ENCODE data around the gene TNFRSF13B. TPM values are rescaled to one million over a fixed set of nuclear protein-coding genes. Genes with fewer than 3 reads are reported as not detected.

Gene TNFRSF13B
- total RNA-seq, 1 donor from 2014 or later, result 342 TPM

DNA sequence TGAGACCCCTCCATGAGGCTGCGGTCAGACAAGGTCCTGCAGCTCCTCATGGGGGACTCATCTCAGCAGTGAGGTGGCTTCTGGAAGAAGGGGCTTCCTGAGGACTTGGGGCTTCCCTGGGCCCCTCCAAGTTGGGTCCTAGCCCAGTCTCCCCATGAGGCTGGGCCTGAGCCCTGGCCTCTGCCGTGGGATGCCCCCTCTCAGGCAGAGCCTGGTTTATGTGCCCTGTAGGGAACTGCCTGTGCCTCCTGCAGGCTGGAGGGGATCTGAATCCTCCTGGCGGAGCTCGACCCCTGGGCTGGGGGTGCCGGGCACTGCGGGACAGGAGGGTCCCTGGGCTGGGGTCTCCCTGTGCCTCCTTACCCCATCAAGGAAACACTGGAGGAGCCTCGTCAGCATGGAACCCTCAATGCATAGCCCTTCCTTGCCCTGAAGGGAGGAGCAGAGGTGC lies 45.8 kb downstream of the TNFRSF13B start:
- Mint-ChIP-seq H3K4me1 (peaks cover 4% of the 10 kb centered on the region), H3K27ac (no peak overlapping the region), H3K27me3 (no peaks in the 10 kb centered on the region), H3K4me3 (no peak overlapping the region), H3K9me3 (no peaks in the 10 kb centered on the region), H3K36me3 (ENCODE audit: low read depth) (peaks cover 32% of the 10 kb centered on the region)
- TF ChIP-seq, protein P1, sequence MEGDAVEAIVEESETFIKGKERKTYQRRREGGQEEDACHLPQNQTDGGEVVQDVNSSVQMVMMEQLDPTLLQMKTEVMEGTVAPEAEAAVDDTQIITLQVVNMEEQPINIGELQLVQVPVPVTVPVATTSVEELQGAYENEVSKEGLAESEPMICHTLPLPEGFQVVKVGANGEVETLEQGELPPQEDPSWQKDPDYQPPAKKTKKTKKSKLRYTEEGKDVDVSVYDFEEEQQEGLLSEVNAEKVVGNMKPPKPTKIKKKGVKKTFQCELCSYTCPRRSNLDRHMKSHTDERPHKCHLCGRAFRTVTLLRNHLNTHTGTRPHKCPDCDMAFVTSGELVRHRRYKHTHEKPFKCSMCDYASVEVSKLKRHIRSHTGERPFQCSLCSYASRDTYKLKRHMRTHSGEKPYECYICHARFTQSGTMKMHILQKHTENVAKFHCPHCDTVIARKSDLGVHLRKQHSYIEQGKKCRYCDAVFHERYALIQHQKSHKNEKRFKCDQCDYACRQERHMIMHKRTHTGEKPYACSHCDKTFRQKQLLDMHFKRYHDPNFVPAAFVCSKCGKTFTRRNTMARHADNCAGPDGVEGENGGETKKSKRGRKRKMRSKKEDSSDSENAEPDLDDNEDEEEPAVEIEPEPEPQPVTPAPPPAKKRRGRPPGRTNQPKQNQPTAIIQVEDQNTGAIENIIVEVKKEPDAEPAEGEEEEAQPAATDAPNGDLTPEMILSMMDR (IDR thresholded peaks at IDR 0.05), result no peak
- ATAC-seq (ENCODE audit: low read depth) (no peak), DNase-seq (no peak)
- intact Hi-C loops (cut with micrococcal nuclease), result no loop called here
- POLR2A ChIA-PET, result no interaction called here
- CTCF ChIA-PET, result no interaction called here

DNA sequence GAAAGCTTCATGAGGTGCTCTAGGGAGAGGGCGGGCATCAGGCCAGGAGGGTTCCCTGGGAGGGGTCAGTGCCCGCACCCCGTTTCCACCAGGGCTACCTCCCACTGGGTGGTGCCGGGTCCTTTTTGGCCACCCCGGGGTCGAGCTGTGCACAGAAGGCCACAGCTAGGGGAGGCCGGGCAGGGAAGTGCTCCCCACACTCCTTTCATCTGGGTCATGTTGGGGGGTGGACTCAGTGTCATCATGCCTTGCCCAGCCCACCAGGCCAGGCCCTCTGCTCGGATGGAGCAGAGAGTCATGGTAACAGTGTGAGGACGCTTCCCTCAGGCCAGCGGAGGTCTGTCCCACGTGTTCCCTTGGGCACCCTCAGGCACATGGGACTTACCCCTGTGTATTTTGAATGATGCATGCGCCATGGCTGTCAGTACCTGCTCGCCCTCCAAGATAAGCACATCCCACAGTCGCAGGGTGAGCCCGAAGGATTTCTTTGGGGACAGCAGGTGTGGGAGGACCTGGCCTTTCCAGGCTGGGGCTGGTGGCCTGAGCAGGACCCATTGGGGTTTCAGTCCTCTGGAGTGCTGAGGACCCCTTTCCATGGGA lies 46.4 kb downstream of the TNFRSF13B start:
- Mint-ChIP-seq H3K27me3 (no peaks in the 10 kb centered on the region), H3K4me3 (no peak overlapping the region), H3K36me3 (ENCODE audit: low read depth) (peaks cover 32% of the 10 kb centered on the region), H3K27ac (no peak overlapping the region), H3K9me3 (no peaks in the 10 kb centered on the region), H3K4me1 (peaks cover 4% of the 10 kb centered on the region)
- intact Hi-C loops (cut with micrococcal nuclease), result no loop called here
- DNase-seq (no peak), ATAC-seq (ENCODE audit: low read depth) (no peak)
- POLR2A ChIA-PET, result no interaction called here
- TF ChIP-seq, protein P1 (IDR thresholded peaks at IDR 0.05), result no peak
- CTCF ChIA-PET, result no interaction called here

DNA sequence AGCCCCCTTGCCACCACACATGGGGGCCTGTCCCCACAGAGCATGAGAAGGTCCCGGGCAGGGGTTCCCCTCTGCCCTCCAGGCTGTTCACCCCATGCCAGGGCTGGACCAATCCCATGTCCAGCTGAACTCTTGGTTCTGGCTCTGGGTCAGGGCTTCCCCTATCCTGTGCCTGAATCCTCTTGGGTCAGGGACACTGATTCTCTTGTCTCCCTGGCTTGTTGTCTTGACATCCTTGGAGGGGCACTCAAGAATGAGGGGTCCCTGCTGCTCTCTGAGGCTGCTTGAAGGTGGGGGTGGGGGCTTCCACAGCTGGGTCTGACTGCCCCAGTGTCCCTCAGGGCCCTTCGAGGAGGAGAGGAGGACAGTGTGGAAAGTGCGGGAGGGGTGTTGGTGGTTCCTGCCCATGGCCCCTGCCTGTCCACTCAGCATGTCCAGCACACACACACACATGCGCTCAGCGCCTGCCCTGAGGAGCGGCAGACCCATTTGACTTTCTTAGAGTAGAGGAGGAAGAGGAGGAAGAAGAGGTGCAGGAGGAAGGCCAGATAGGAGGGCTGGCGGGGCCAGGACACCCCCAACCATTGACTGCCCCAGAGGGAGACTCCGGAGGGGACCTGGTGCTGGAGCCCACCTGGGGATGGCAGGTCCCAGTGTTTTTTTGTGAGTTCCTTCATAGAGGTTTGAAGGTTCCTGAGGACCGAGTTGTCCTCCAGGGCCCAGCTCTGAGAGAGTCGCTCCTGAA lies 47.0 kb downstream of the TNFRSF13B start:
- DNase-seq (no peak), ATAC-seq (ENCODE audit: low read depth) (no peak)
- H3K4me1 Mint-ChIP-seq, result peaks cover 4% of the 10 kb centered on the region
- H3K4me3 Mint-ChIP-seq, result no peak overlapping the region
- no peak overlapping the region for H3K27ac Mint-ChIP-seq
- CTCF ChIA-PET, result interaction anchor here (1.1 kb wide), 1 partner anchor 67 kb away, joined by 4 read pairs; no protein-coding TSS in a partner anchor
- no peaks in the 10 kb centered on the region for H3K9me3 Mint-ChIP-seq
- H3K27me3 Mint-ChIP-seq, result no peaks in the 10 kb centered on the region
- POLR2A ChIA-PET, result no interaction called here
- TF ChIP-seq, protein P1 (IDR thresholded peaks at IDR 0.05), result no peak
- intact Hi-C loops (cut with micrococcal nuclease), result no loop called here
- peaks cover 30% of the 10 kb centered on the region for H3K36me3 Mint-ChIP-seq (ENCODE audit: low read depth)

DNA sequence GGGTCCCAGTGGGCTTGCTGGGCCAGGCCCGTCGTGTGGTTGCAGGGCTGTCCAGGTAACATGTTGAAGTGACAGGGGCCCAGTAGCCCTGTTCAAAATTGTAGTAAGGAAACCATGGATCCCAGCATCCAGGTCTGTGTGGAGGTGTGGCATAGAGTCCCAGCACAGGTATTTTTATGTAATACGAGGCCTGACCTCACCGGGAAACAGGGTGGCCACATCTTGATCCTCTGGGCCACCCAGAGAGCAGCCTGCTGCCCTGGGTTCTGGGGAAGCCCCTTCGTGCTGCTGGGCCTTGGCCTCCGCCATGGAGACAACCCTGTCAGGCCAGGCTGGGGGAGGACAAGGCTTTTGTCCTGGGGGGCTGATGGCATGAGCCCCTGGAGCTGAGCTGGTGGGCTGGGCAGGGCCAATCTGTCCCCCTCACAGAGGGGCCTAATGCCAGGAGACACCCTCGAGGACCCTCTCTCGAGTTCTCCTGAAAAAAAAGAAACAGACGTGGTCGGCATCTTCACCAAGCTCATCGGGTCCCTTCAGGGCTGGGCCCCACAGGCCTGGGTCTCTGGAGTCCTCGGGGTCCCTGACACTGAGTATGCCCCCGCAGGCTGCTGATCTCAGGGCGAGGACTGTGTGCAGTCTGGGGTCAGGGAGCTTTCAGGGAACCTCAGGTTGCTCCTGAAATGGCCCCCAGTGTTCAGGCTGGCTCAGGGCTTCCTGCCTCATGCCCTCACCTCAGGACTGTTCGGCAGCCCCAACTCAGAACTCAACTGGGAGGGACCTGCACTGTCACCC lies 47.8 kb downstream of the TNFRSF13B start:
- Mint-ChIP-seq H3K4me1 (peaks cover 4% of the 10 kb centered on the region), H3K27ac (no peak overlapping the region), H3K9me3 (no peaks in the 10 kb centered on the region), H3K4me3 (no peak overlapping the region), H3K36me3 (ENCODE audit: low read depth) (peaks cover 23% of the 10 kb centered on the region), H3K27me3 (no peaks in the 10 kb centered on the region)
- TF ChIP-seq, protein P1 (IDR thresholded peaks at IDR 0.05), result no peak
- CTCF ChIA-PET, result interaction anchor here (1.1 kb wide), 1 partner anchor 68 kb away, joined by 4 read pairs; no protein-coding TSS in a partner anchor
- ATAC-seq (ENCODE audit: low read depth) (no peak), DNase-seq (no peak)
- intact Hi-C loops (cut with micrococcal nuclease), result no loop called here
- POLR2A ChIA-PET, result no interaction called here
